GM19351 (cell line): ENCODE results near the gene NRXN3.

Source experiments
- ATAC-seq: cut with Tn5 transposase; IDR thresholded peaks from one replicate; pipeline ENCODE4 v1.9.1; 2021; ENCODE audit warnings: mild to moderate bottlenecking, moderate library complexity; ENCODE audit not compliant: unreplicated experiment

Gene NRXN3

DNA sequence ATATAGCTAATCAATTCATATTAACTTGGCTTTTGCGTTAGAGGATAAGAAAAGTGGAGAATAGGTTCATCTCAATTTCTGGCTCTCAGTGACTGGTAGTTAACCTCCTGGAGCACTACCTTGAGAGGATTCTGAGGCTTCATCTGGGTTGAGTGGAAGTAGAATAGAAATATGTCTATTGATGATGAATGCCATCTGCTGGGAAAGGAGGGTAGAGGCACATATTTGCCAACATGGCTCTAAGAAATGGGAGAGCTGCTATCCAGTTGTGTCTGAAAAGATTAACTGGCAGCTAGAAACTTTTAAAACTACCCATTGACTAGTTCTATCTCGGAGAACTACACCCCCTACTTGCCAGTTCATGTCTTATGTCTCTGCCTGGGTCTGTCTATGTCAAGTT, 530.1 kb downstream of the NRXN3 start:
- ATAC-seq = no peak

DNA sequence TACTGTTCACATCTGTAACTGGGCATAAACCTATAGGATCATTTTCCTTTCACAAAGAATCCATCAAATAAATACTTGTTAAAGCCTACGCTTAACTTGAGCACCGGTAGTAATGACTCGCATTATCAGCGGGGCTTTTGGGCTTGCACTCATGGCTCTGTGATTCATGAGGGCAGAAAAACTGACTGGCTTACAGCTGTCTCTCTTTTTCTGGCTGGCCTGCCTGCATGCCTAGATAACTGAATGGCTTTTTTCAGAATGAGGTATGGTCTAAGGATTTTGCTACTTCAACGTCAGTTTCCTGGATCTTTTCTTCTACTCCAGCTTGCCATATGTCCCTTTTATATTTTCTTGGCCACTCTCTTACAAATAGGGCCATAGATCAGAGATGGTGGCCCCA, 531.1 kb downstream of the NRXN3 start:
- ATAC-seq = no peak

DNA sequence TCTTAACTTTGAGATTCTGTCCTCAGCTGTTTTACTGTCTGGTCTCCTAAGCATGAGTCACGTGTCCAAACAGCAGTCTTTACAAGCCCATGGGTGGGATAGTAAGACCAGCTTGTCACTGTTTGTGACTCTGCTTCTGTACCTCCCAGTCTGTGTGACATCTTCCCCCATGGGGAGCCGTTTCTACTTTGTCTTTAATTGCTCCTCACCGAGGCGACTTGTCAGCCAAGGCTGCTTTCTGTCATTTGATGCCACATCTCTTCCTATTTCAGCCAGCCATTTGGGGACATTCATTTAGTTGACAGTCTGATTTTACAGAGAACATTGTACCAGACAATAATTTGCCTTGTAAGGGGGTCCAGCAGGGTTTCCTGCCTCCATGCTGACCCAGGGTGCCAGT, 534.8 kb downstream of the NRXN3 start:
- no peak for ATAC-seq

DNA sequence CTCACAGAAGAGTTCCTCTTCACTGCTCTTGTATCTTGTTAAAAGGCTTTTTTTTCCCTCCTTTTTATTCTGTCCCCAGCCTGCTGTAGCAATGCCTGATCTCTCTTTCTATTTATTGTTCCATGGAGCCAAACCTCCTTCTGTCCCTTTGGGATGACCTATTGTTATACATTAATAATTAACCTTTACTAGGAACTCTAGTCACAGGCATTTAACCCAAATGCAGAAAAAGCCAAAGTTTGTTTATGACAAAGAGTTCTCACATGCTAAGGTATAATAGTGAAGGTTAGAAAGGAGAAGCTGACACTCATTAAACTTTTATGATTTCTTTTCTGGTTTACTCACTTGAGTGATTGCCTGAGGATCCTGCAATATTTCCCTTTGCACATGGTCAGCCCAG, 535.8 kb downstream of the NRXN3 start:
- ATAC-seq = no peak

DNA sequence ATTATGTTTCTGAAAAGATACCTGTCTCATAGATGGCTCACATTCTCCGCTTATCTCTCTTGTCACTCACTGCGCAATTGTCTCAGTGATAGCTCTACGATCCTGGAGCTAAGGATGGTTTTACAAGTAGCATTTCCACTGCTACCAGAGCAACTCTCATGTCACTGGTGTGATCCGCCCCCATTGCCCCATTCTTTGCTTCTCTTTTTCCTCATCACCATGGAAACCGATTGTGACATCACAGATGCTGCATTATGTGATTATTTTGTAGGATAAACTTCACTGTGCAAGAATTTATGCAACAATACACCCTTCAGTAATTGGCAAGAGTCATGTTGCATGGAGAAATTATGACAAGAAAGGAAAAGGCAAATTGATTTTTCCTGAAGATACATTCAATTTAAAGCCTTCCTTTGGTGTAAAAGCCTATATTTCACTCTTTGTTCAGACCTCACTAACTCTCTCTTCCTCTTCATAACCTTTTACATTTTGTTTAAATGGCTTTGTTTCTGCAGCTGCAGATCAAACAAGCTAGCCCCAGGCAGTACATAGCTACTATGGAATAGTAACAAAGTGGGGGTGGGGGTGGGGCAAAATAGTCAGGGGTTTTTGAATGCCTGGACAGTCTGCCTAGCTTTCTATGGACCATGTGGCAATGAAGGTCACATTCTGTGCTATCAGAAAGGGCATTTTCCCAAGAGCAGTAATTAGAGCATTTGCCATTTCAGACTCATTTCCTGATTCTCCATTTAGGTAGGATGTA, 539.8 kb downstream of the NRXN3 start:
- ATAC-seq = no peak

DNA sequence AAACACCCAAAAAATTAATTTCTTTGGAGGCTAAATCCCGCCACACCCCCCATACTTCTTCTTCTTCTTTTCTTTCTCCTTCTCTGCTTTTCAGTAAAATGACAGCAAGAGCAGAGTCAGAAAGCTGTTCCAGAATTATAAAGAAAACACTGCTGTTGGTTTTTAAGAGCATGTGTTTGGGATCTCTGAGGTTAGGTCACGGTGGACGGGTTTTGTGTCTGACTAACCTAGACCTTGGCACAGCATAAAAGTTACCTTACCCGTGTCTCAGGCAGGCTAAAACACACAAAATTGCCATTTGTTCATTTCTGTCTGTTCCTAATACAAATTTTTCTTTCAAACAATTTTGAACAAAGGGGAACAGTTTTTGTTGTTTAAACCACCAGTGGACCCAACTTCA, 540.8 kb downstream of the NRXN3 start:
- ATAC-seq = no peak

DNA sequence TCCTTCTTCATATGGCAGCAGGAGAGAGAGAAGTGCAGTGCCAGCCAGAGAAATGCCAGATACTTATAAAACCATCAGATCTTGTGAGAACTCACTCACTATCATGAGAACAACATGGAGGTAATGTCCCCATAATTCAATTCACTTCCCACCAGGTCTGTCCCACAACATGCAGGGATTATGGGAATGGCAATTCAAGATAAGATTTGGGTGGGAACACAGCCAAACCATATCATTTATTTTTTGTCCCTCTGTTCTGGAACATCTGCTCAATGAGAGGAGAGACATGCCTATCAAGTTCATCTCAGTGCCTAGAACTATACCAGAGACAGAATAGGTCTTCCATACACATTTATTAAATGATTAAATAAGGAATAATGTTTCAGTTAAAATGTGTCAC, 543.5 kb downstream of the NRXN3 start:
- no peak for ATAC-seq

DNA sequence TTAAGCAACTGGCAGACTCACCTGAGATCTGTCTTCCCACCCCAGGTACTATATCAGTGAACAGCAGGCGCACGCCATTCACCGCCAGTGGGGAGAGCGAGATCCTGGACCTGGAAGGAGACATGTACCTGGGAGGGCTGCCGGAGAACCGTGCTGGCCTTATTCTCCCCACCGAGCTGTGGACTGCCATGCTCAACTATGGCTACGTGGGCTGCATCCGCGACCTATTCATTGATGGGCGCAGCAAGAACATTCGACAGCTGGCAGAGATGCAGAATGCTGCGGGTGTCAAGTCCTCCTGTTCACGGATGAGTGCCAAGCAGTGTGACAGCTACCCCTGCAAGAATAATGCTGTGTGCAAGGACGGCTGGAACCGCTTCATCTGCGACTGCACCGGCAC, 544.5 kb downstream of the NRXN3 start:
- ATAC-seq = no peak

DNA sequence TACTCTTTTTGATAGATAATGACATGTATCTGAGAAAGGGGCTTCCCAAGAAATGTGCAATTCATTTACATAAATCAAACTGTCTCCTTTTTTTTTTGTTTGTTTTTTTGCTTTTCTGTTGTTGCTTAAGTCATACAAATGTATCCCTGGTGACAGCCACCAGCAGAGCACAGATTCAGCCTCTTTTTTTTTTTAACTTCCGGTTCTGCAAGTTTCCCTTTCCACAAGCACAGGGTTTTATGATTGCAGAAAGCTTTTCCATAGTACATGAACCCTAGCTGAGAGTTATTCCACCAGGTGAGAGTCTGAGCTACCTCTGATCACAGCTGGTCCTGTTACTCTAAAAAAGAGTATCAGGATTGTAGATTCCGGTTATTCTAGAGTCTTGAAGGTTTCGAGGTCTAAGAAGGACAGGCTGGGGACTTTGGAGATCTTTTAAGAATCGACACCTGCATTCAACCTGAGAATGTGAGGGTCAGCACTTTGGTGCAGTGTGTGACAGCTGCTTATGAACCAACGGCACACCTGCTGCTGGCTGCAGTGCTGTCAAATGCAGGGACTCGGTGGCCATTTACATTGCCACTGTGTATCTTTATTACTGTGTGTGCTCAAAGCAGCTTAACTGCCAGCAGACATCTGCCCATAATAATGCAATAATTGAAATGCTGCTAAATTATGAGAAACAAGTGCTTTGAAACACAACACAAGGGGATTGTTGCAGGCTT, 551.7 kb downstream of the NRXN3 start:
- ATAC-seq = no peak

DNA sequence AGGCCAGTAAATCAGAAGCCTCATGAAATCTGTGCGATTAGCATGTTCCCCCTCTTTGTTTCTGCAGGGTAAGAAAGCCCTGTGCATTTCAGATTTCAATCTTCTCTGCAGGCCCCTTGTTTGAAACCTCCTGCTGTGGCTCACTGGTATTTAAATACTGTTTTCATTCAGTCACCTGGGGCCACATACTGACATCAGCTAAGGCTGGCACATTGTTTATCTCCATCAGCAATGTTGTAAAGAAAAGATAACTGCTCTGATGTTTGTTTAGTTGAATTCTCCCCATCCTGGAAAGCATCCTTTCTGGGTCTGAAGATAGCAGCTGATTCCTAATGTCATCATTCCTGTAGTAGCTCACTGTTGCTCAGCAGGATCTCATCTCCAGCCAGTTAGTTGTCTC, 554.9 kb downstream of the NRXN3 start:
- ATAC-seq = no peak

DNA sequence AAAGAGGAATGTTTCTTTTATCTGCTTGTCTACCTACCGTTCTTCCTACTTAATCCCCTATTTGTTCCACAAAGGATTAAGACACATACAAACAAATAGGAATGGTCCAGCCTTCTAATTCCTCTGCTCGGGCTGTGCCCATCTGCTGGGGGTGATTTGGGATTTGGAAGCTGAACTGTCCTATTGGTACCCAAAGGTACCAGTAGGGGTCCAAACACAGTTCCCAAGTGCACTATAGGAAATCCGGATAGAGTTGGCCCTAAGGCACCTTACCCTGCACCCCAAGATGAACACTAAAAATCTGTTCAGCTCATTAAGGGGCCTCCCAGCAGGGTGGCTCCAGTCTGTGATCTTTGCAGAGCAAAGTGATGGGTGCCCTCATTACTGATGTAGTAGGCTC, 566.9 kb downstream of the NRXN3 start:
- no peak for ATAC-seq

DNA sequence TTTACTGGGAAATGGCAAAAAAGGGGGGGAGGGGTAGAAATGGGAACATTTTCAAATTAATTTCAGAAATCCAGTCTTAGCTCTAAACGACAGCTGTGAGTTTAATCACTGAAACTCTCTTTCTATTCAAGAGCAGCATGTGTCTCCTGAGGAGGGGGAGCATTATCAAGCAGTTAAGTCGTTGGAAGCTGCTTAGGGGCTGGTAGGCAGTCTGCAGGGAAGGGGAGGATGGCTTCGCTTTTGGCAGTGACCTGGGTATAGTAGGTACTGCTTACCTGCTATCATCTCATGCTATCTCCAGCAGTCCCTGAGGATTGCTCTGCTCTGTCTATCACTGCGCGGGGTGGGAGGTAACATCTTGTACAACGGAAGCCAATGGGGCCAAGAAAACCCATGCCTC, 567.4 kb downstream of the NRXN3 start:
- ATAC-seq = no peak

DNA sequence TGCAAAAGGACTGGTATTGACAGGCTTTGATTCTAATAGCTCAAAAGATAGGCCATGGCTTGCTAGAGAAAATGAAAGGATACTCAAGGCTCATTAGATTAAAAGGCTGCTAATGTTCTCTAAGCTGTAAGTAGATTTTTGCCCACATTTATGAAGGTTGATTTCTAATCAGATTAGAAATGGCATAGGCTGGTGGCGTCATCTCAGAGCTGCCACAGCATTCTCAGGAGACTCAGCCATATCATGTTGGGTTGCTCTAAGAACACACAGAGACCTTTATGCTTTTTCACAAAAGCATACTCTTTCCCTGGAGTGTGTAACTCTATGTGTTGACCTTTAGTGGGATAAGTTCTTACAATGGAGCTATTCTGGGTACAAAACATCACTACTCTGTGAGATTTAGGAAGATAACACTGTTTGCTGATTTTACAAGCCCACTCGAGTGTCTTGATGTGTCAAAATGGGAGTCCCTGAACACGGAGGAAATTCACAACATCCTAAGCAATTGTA, 576.0 kb downstream of the NRXN3 start:
- no peak for ATAC-seq

DNA sequence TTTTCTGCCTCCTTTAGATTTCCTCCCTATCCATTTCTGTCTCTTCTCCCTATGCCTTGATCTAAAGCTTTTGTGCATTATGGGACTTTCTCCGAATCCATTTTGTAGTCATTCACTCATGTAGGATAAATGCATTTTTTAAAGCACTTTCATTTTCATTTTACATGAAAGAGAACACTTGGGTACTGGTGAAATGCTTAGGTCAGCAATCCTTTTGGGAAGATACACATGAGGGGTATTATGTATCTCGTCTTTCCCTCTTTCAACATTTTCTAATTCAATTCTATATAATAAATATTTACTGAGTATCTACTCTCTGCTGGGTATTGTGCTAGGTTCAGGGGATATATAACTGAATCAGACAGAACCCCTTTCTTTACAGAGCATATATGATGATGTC, 577.6 kb downstream of the NRXN3 start:
- no peak for ATAC-seq

DNA sequence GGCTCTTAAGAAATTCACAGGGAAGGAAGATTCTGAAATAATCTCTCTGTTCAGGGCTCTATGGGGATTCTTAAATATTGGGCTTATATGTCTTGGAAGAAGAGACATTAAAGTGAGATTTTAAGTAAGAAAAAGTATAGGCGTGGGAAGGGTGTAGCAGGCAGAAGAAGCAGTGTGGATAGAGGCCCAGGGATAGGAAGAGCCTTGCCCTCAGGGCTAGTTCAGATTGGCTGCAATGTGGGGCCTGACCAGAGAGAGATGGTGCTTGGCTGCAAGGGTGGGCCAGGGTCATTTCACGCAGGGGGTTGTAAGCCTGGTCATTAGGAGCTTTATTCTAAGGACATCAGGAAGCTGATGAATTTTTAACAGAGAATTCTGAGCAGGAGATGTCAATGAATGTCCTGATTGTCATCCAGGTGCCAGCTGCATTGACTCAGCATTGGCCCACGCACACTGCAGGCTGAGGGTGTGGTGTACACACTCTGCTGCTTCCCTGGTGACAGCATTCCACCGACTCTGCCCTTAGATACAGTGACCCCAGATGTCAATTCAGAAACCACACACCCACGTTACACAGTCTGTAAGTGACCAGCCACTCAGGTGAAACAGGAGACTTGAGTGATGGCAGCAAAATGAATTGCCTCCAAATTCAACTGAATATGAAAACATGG, 582.5 kb downstream of the NRXN3 start:
- peak; percentile 60 for ATAC-seq

DNA sequence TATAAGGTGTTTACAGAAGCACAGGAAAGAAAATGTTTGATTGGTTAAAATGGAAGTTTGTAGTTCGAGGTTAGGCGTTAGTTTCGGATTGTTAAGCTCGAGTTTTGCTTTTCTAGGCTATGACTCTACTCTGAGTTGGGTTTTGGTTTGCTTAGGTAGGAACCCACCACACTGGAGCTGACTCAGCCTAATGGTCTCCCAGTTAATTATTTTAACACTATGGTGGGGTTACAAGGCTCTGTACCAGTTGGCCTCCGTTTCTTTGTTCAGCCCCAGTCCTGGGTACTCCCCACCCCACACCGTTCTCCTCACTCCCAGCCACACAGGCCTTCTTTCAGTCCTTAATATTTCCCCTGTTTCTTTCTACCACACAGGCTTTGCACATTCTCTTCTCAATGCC, 583.9 kb downstream of the NRXN3 start:
- ATAC-seq = no peak

DNA sequence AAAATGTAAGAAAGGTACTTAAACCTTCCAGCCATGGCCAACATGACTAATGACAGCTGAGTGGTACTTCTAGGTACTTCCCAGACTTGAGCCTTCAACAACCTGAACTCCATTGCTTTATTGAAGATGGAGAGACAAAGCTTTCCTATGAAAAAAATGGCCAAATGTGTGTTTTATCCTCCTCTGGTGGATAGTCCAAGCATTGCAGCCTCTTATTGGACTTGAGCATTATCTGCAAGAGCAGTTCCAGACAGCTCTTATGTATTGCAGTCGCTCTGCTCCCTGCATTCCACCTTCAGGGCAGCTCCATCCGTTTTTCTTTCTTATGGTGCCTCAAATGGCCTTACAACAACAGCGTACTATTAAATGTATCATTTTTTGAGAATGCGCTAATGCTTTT, 588.2 kb downstream of the NRXN3 start:
- ATAC-seq = peak; percentile 89

DNA sequence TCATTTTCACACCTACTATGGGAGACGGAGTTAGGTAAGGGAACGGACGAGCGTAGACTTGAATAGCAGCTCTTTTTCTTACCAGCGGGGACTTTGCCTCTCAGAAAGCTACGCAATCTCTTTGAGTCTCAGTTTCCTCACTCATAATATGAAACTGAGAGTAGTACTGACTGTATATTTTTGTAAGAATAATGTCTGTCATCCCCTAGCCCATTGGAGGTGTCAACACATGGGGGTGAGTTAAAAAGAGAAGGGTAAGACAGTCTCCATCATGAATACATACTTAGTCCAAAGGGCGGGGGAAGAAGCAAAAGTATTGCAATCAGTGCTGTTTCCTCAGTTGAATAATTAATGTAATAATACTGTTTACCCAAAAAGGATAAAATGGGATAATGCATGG, 592.2 kb downstream of the NRXN3 start:
- ATAC-seq = no peak

DNA sequence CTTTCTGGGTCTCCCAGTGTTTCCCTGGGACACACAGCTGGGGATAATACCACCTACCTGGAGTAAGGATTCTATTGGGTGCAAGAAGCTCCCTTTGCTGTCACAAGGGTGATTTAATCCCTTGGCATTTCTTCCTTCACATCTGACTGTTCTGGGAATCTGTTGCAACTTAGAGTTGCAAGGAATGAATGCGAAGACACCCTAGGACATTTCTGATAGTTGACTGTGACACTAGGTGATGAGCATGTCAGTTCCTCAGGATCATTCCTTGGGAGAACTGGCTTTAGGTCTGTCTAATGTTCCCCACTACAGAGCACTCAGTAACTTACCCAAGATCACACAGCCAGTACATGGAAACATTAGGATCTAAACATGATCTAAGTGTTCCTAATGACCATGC, 593.6 kb downstream of the NRXN3 start:
- no peak for ATAC-seq

DNA sequence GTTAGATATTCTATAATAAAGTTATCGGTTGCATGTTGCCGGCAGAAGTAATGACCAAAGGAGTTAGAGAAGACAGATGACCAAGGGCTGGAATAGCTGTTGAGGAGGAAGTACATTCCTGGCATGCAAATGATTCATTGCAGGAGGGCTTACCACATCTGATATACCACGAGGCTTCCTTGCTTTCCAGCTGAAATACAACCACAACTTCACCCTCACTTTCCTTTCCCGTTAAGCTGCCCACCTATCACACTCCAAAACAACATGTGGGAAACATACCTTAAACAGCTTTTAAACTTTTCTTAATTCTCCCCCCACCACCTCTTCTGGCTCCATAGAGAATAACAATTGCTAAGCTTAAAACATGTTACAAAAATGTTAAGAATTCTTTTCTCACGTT, 594.1 kb downstream of the NRXN3 start:
- ATAC-seq = no peak

DNA sequence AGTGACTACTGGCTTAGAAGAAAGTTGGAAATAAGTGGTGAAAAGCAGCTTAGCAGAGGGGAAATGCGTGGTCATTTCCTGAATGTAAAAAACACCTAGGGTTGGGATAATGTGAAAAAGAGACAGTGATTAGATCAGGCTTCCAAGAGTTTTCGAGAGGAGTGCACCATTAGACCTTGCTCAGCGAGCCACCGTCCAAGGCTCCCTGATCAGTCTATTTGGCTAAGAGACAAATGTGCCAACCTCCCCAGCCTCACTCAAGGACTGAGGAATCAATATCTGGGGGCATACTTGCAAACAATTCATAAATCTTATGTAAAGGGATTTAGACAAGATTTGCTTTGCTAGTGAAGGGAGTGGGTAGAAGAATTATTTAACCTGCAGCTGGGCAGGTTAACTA, 594.5 kb downstream of the NRXN3 start:
- no peak for ATAC-seq

DNA sequence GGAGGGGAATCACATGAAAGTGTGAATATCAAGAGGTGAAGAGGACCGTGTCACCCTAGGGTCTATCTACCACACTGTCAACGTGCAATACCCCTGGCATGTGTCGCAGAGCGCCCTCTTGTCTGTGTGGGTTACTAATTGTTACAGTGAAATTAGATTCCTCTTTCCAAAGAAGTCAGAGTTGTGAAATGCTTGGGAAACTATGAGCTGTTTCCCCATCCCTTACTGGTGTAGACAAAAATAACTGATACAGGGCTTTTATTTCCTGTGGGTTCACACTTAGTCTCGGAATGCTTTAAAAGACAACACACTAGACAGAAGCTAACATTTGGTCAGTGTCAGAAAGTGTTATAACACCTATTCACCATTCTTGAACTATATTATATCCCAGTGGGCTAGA, 597.3 kb downstream of the NRXN3 start:
- ATAC-seq = no peak
